Astrocyte (in vitro differentiated cells and primary cell): Measurements from ENCODE around the gene CFI. TPM values are rescaled to one million over a fixed set of nuclear protein-coding genes. Genes with fewer than 3 reads are reported as not detected.

Source experiments
- DNase-seq: peaks from one replicate; pipeline ENCODE4 v3.0.0-alpha.2; 2010; ENCODE audit warnings: low read depth
- FAIRE-seq: peaks from 2 replicates; lab custom pipeline; 2011; peaks lifted over from hg19 to GRCh38; lab: Jason Lieb, UNC
- H2AFZ ChIP-seq: 2 replicates; pipeline ENCODE4 v1.6.0; 2012; ENCODE audit warnings: low read depth, low read length, inconsistent platforms
- H3K27ac ChIP-seq: 2 replicates; pipeline ENCODE4 v1.5.1; 2011; ENCODE audit warnings: low read depth, low read length, inconsistent platforms
- H3K27me3 ChIP-seq: 2 replicates; pipeline ENCODE4 v1.6.0; 2011; ENCODE audit warnings: low read length, inconsistent platforms; ENCODE audit not compliant: insufficient read depth
- H3K36me3 ChIP-seq: 2 replicates; pipeline ENCODE4 v1.5.1; 2011; ENCODE audit warnings: low read length, inconsistent platforms; ENCODE audit not compliant: insufficient read depth
- H3K4me1 ChIP-seq: 2 replicates; pipeline ENCODE4 v1.5.1; 2011; ENCODE audit warnings: low read length, inconsistent platforms; ENCODE audit not compliant: insufficient read depth
- H3K4me2 ChIP-seq: 2 replicates; pipeline ENCODE4 v1.6.0; 2012; ENCODE audit warnings: low read length, inconsistent platforms
- H3K4me3 ChIP-seq: 2 replicates; pipeline ENCODE4 v1.5.1; 2011; ENCODE audit warnings: low read depth, mild to moderate bottlenecking, low read length, inconsistent platforms; ENCODE audit not compliant: insufficient read depth
- H3K79me2 ChIP-seq: 2 replicates; pipeline ENCODE4 v1.6.0; 2012; ENCODE audit warnings: mild to moderate bottlenecking, low read length, inconsistent platforms; ENCODE audit not compliant: insufficient read depth
- H3K9ac ChIP-seq: 2 replicates; pipeline ENCODE4 v1.6.0; 2012; ENCODE audit warnings: mild to moderate bottlenecking, low read length, inconsistent platforms
- H3K9me3 ChIP-seq: 2 replicates; pipeline ENCODE4 v1.5.1; 2012; ENCODE audit warnings: low read depth, mild to moderate bottlenecking, low read length, inconsistent platforms; ENCODE audit not compliant: insufficient read depth
- H4K20me1 ChIP-seq: 2 replicates; pipeline ENCODE4 v1.6.0; 2012; ENCODE audit warnings: low read length, inconsistent platforms; ENCODE audit not compliant: insufficient read depth
- H3K27ac Mint-ChIP-seq: one replicate; pipeline ENCODE4 v1.8.0; 2021; ENCODE audit warnings: mild to moderate bottlenecking, mixed read lengths; ENCODE audit not compliant: unreplicated experiment
- H3K27me3 Mint-ChIP-seq: one replicate; pipeline ENCODE4 v1.8.0; 2021; ENCODE audit warnings: low read depth, mixed read lengths; ENCODE audit not compliant: unreplicated experiment
- H3K36me3 Mint-ChIP-seq: one replicate; pipeline ENCODE4 v1.8.0; 2021; ENCODE audit warnings: low read depth, mixed read lengths; ENCODE audit not compliant: unreplicated experiment
- H3K4me1 Mint-ChIP-seq: one replicate; pipeline ENCODE4 v1.8.0; 2021; ENCODE audit warnings: low read depth, mixed read lengths; ENCODE audit not compliant: unreplicated experiment
- H3K4me3 Mint-ChIP-seq: one replicate; pipeline ENCODE4 v1.8.0; 2021; ENCODE audit warnings: mild to moderate bottlenecking, moderate library complexity, mixed read lengths; ENCODE audit not compliant: unreplicated experiment
- H3K9me3 Mint-ChIP-seq: one replicate; pipeline ENCODE4 v1.8.0; 2021; ENCODE audit warnings: mild to moderate bottlenecking, mixed read lengths; ENCODE audit not compliant: unreplicated experiment
- EZH2 ChIP-seq: IDR thresholded peaks from 2 replicates; pipeline ENCODE4 v1.6.1; 2012; ENCODE audit warnings: mild to moderate bottlenecking, low read length, inconsistent platforms; ENCODE audit not compliant: insufficient read depth
- total RNA-seq: library from RNA; stranded (reverse); gene quantifications from 2 replicates; pipeline ENCODE4 v1.2.1, GENCODE V29; 2021
- TF ChIP-seq, protein P1 (sequence below): IDR thresholded peaks from 2 replicates; pipeline ENCODE4 v1.5.1; 2011; ENCODE audit warnings: low read depth, mild to moderate bottlenecking, inconsistent platforms, low read length, moderate library complexity; ENCODE audit not compliant: insufficient read depth

CFI gene
- total RNA-seq, 1 donor from 2014 or later: not detected

DNA sequence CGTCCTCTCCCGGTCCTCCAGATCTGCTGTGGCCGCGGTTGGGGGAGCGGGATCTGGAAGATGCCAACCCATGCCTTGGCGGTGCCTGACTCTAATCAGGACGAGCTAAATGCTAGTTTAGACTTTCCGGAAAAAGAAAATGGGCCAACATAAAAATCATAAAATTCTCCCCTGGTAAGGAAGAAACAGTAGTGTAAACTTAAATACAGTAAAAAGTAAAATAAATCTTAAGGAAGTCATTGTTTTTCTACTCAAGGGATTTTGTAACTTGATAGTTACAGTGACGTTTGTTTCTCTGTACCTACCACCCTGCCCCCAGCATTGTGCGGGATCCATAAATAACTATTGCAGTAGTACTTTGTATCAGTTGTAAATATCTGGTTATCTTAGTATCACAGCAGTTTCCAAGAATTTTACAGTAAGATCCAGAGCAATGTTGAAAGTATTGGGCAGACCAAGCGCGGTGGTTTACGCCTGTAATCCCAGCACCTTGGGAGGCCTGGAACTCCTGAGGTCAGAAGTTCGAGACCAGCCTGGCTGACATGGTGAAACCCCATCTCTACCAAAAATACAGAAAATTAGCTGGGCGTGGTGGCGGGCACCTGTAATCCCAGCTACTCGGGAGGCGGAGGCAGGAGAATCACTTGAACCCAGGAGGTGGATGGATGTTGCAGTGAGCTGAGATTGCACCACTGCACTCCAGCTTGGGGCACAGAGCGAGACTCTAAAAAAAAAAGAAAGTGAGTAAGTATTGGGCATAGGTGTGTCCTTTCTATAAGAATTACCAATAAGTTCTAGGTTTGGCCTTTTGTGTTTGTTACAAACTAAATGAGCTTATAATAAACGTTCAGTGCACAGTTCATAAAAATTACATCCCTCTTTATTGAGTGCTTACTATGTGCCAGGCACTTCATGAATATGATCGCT, 70.9 kb downstream of the CFI start:
- peak overlapping the region; percentile 90 for H3K4me3 ChIP-seq
- H3K4me1 ChIP-seq: peaks cover 12% of the 10 kb centered on the region
- DNase-seq: peak; percentile 18
- H3K9me3 Mint-ChIP-seq: no peaks in the 10 kb centered on the region
- H3K27ac ChIP-seq: peak overlapping the region; percentile 56
- no peaks in the 10 kb centered on the region for H3K36me3 Mint-ChIP-seq
- no peaks in the 10 kb centered on the region for H3K9me3 ChIP-seq
- no peaks in the 10 kb centered on the region for H3K27me3 ChIP-seq
- H3K27me3 Mint-ChIP-seq: no peaks in the 10 kb centered on the region
- H4K20me1 ChIP-seq: no peaks in the 10 kb centered on the region
- H3K4me2 ChIP-seq: peak overlapping the region; percentile 96
- peaks cover 20% of the 10 kb centered on the region for H3K79me2 ChIP-seq
- peak overlapping the region; percentile 74 for H3K27ac Mint-ChIP-seq
- TF ChIP-seq, protein P1, sequence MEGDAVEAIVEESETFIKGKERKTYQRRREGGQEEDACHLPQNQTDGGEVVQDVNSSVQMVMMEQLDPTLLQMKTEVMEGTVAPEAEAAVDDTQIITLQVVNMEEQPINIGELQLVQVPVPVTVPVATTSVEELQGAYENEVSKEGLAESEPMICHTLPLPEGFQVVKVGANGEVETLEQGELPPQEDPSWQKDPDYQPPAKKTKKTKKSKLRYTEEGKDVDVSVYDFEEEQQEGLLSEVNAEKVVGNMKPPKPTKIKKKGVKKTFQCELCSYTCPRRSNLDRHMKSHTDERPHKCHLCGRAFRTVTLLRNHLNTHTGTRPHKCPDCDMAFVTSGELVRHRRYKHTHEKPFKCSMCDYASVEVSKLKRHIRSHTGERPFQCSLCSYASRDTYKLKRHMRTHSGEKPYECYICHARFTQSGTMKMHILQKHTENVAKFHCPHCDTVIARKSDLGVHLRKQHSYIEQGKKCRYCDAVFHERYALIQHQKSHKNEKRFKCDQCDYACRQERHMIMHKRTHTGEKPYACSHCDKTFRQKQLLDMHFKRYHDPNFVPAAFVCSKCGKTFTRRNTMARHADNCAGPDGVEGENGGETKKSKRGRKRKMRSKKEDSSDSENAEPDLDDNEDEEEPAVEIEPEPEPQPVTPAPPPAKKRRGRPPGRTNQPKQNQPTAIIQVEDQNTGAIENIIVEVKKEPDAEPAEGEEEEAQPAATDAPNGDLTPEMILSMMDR: no peak
- no peak for TF ChIP-seq EZH2
- H3K4me3 Mint-ChIP-seq: peak overlapping the region; percentile 87
- H3K4me1 Mint-ChIP-seq: peaks cover 4% of the 10 kb centered on the region
- peak overlapping the region; percentile 85 for H3K9ac ChIP-seq
- peak overlapping the region; percentile 93 for H2AFZ ChIP-seq
- no peak for FAIRE-seq
- H3K36me3 ChIP-seq: no peaks in the 10 kb centered on the region

DNA sequence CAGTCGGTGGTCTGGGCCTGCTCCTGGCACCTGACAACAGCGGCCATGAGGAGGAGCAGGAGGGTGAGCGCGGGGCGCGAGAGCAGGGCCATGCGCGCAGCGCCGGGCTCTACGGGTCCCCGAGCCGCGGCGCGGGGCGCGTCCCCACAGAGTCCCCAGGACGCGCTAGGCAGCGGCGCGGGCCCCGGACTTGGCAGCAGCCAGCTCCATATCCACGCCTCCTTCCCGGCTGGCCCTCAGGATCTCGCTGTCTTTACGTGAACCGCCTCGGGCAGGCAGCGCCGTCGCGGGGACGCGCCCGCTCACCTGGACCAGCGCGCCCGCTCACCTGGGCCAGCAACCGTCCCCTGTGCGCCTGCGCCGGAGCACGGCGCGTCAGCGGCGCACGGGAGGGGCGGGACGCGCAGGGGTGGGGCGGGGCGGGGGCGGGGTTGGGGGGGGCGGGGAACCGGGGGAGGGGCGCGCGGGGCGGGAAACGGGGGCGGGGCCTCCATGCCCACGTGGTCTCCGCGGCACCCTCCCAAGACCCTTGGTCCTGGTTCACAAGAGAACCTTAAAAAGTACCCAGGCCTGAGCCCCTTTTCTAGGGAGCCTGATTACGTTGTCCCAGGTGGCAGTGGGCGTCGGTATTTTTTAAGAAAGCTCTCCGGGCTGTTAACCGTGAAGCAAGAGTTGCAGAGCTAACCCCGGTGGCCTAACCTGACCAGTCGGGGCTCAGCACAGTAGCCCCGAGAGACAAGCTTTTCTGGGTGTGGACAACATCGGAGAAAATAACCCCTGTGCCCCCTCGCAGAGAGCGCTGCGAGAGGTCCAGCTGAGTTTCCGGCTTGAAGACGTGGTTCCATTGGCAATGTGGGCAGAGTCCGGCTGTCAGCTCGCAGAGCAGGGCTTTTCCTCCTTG, 71.8 kb downstream of the CFI start, which contains the start of gene PLA2G12A:
TSS of gene PLA2G12A (minus strand) at position 353 of the 901 bp plus-strand sequence. CDS start at position 92, 261 bp downstream.
- Mint-ChIP-seq H3K4me3 (peak within 1 kb of the TSS; percentile 88), H3K27ac (peak within 1 kb of the TSS; percentile 74), H3K27me3 (no peaks in the 10 kb centered on the region), H3K9me3 (no peaks in the 10 kb centered on the region), H3K4me1 (peaks cover 4% of the 10 kb centered on the region), H3K36me3 (no peaks in the 10 kb centered on the region)
- Histone ChIP-seq H3K4me3 (peak within 1 kb of the TSS; percentile 90), H3K27me3 (no peaks in the 10 kb centered on the region), H3K79me2 (peaks cover 21% of the 10 kb centered on the region), H3K9me3 (no peaks in the 10 kb centered on the region), H3K36me3 (no peaks in the 10 kb centered on the region), H2AFZ (peak within 1 kb of the TSS; percentile 93), H3K27ac (peak within 1 kb of the TSS; percentile 56), H3K4me1 (peaks cover 8% of the 10 kb centered on the region), H3K4me2 (peak within 1 kb of the TSS; percentile 96), H4K20me1 (no peaks in the 10 kb centered on the region), H3K9ac (peak within 1 kb of the TSS; percentile 85)
- FAIRE-seq (no peak), DNase-seq (peak; percentile 40)
- TF ChIP-seq, protein P1: no peak
- TF ChIP-seq EZH2: no peak
